GM12878 (cell line): ENCODE measurements around the gene CDKN1C. TPM values are rescaled to one million over a fixed set of nuclear protein-coding genes. Genes with fewer than 3 reads are reported as not detected.

Experiments used
- ATAC-seq: fragments of 200-7000 bp; cut with Tn5 transposase; 3 replicates; pipeline ENCODE4 v1.9.1; 2020; ENCODE audit warnings: mild to moderate bottlenecking, moderate library complexity
- BruUV-seq: library from RNA; stranded (reverse); fragments of 400-500 nt; replicated peaks from 2 replicates; lab custom pipeline; 2021; lab: Mats Ljungman, UMichigan
- CTCF ChIA-PET: fragments of 300-600 bp; sonication (Branson Sonifier 250); formaldehyde crosslinking; extraction: SDS; loops from one replicate; lab custom pipeline; 2021; ENCODE audit warnings: inconsistent platforms; lab: Yijun Ruan, JAX
- POLR2A ChIA-PET: fragments of 350-600 bp; formaldehyde crosslinking; extraction: SDS; loops from one replicate; lab custom pipeline; 2021; ENCODE audit warnings: inconsistent platforms; lab: Charles Lee
- RAD21 ChIA-PET: fragments of 300-600 bp; sonication (Branson Sonifier 250); formaldehyde crosslinking; loops from one replicate; lab custom pipeline; 2023; ENCODE audit warnings: antibody characterized with exemption; ENCODE audit not compliant: unreplicated experiment; lab: Charles Lee
- SMC1A ChIA-PET: fragments of 300-600 bp; sonication (Branson Sonifier 250); formaldehyde crosslinking; loops from one replicate; lab custom pipeline; 2023; ENCODE audit not compliant: unreplicated experiment, uncharacterized antibody; lab: Charles Lee
- DNase-seq: peaks from one replicate; pipeline ENCODE4 v3.0.0-alpha.2; 2011; ENCODE audit warnings: low read depth, low spot score
- FAIRE-seq: peaks from 3 replicates; lab custom pipeline; 2011; peaks lifted over from hg19 to GRCh38; lab: Jason Lieb, UNC
- H2AFZ ChIP-seq: 2 replicates; pipeline ENCODE4 v1.6.0; 2011; ENCODE audit warnings: low read depth, low read length, control low read depth; ENCODE audit not compliant: control insufficient read depth
- H3K27ac ChIP-seq: 2 replicates; pipeline ENCODE4 v1.5.1; 2011; ENCODE audit warnings: control low read depth; ENCODE audit not compliant: control insufficient read depth, insufficient read depth
- H3K27me3 ChIP-seq, 2 experiments: replicated peaks in 1 of 2; 2 replicates each; pipeline versions ENCODE4 v1.6.0 to v1.6.1; 2011; ENCODE audit warnings: low read length in 1 of 2; ENCODE audit not compliant: control insufficient read depth in 2 of 2, insufficient read depth in 2 of 2
- H3K36me3 ChIP-seq, 2 experiments: 2 replicates each; pipeline ENCODE4 v1.5.1; 2011; ENCODE audit warnings: low read length in 1 of 2; ENCODE audit not compliant: control insufficient read depth in 2 of 2, insufficient read depth in 2 of 2
- H3K4me1 ChIP-seq: 2 replicates; pipeline ENCODE4 v1.6.1; 2011; ENCODE audit warnings: mild to moderate bottlenecking, low read length, moderate library complexity, mixed read lengths; ENCODE audit not compliant: control insufficient read depth, insufficient read depth
- H3K4me2 ChIP-seq: 2 replicates; pipeline ENCODE4 v1.6.0; 2011; ENCODE audit warnings: control low read depth; ENCODE audit not compliant: control insufficient read depth, insufficient read depth
- H3K4me3 ChIP-seq: fragments of 200-600 bp; sonication (generic); 2 replicates; pipeline ENCODE4 v1.5.1; 2016
- H3K79me2 ChIP-seq: 2 replicates; pipeline ENCODE4 v1.6.0; 2011; ENCODE audit warnings: low read length; ENCODE audit not compliant: control insufficient read depth, insufficient read depth
- H3K9ac ChIP-seq: 2 replicates; pipeline ENCODE4 v1.8.0; 2011; ENCODE audit warnings: low read length, control low read depth, mixed read lengths; ENCODE audit not compliant: control insufficient read depth, insufficient read depth
- H3K9me3 ChIP-seq: replicated peaks from 3 replicates; pipeline ENCODE4 v1.5.1; 2011; ENCODE audit warnings: mild to moderate bottlenecking, low read length; ENCODE audit not compliant: control insufficient read depth, insufficient read depth
- H4K20me1 ChIP-seq: 2 replicates; pipeline ENCODE4 v1.6.0; 2011; ENCODE audit not compliant: control insufficient read depth, insufficient read depth
- BRCA1 ChIP-seq: IDR thresholded peaks from 2 replicates; pipeline ENCODE4 v1.6.1; 2011; ENCODE audit warnings: low read depth, low read length, improper control_type of control experiment
- CREM ChIP-seq: IDR thresholded peaks from 2 replicates; pipeline ENCODE4 v1.6.1; 2014; ENCODE audit warnings: antibody characterized with exemption, low read depth
- DPF2 ChIP-seq: fragments of 450-650 bp; IDR thresholded peaks from 2 replicates; pipeline ENCODE4 v1.6.1; 2017; ENCODE audit warnings: mild to moderate bottlenecking
- EGR1 ChIP-seq, 2 experiments: IDR thresholded peaks; 1 replicate in 1 of 2; 2 replicates in 1 of 2; pipeline ENCODE4 v1.6.1; 2011 to 2012; ENCODE audit warnings: low read depth in 2 of 2, low read length in 2 of 2, borderline replicate concordance in 1 of 2, mild to moderate bottlenecking in 1 of 2, moderate library complexity in 1 of 2
- FOXK2 ChIP-seq: fragments of 450-650 bp; IDR thresholded peaks from 2 replicates; pipeline ENCODE4 v1.6.1; 2017; ENCODE audit warnings: mild to moderate bottlenecking, moderate library complexity
- MEF2A ChIP-seq: IDR thresholded peaks from 2 replicates; pipeline ENCODE4 v1.6.1; 2011; ENCODE audit warnings: low read depth, mild to moderate bottlenecking, low read length, moderate library complexity; ENCODE audit not compliant: insufficient read depth
- MLLT1 ChIP-seq: fragments of 450-650 bp; IDR thresholded peaks from 2 replicates; pipeline ENCODE4 v1.6.1; 2016; ENCODE audit warnings: mild to moderate bottlenecking
- MYB ChIP-seq: fragments of 150-350 bp; IDR thresholded peaks from 2 replicates; pipeline ENCODE4 v1.6.1; 2014; ENCODE audit warnings: mild to moderate bottlenecking, low read depth, low read length, borderline replicate concordance
- NBN ChIP-seq: fragments of 450-650 bp; IDR thresholded peaks from 2 replicates; pipeline ENCODE4 v1.6.1; 2016
- NRF1 ChIP-seq: conservative IDR thresholded peaks from 2 replicates; pipeline ENCODE4 v1.6.1; 2011; ENCODE audit warnings: mild to moderate bottlenecking, low read depth, low read length, improper control_type of control experiment
- SKIL ChIP-seq: fragments of 450-650 bp; IDR thresholded peaks from 2 replicates; pipeline ENCODE4 v1.6.1; 2017; ENCODE audit warnings: mild to moderate bottlenecking, low read depth, inconsistent platforms; ENCODE audit not compliant: poor library complexity, severe bottlenecking
- SP1 ChIP-seq: IDR thresholded peaks from one replicate; pipeline ENCODE4 v1.6.1; 2011; ENCODE audit warnings: low read depth, low read length
- TAF1 ChIP-seq: IDR thresholded peaks from 2 replicates; pipeline ENCODE4 v1.6.1; 2011; ENCODE audit warnings: mild to moderate bottlenecking, low read depth, low read length, borderline replicate concordance
- WGBS: methylation state at CpG from one replicate; pipeline ENCODE4 v1.1.6; 2016; ENCODE audit warnings: low lambda C conversion rate; ENCODE audit not compliant: insufficient replicate concordance, insufficient coverage; ENCODE audit errors: missing lambda C conversion rate; 5-methylcytosine and 5-hydroxymethylcytosine counted together
- in situ Hi-C: fragments of 300-500 bp; cut with MboI; formaldehyde crosslinking; loops from 9 replicates; pipeline ENCODE4 v1.14.3; 2018; ENCODE audit warnings: mixed read lengths
- intact Hi-C: fragments of 100-400 bp; cut with micrococcal nuclease; formaldehyde crosslinking; loops from one replicate; pipeline ENCODE4 v1.14.2; 2022; ENCODE audit not compliant: unreplicated experiment
- polyA plus RNA-seq, 11 experiments: library from polyadenylated mRNA; depleted of rRNA in 4 of 11; unstranded in 6 of 11; stranded (reverse) in 5 of 11; fragments of >200 nt; fragmentation: Nextera tagmentation in 4 of 11; fragmentation: Illumina TruSeq in 1 of 11; extraction: Ambion mirVana in 4 of 11; extraction: Trizol in 1 of 11; gene quantifications; 1 replicate in 1 of 11; 2 replicates in 10 of 11; pipeline versions ENCODE4 v1.2.1 to v1.2.3, GENCODE V29; 2011 to 2016; ENCODE audit warnings: inconsistent platforms in 2 of 11, missing spikeins in 2 of 11, low read depth in 1 of 11
- total RNA-seq, 4 experiments: library from RNA; depleted of rRNA in 3 of 4; stranded (reverse); fragments of >200 nt in 3 of 4; fragmentation: Illumina TruSeq in 1 of 4; extraction: Trizol in 1 of 4; gene quantifications; 2 replicates each; pipeline versions ENCODE4 v1.2.1 to v1.2.3, GENCODE V29; 2013 to 2021

The CDKN1C gene
- total and polyA plus RNA-seq, 10 of the 15 experiments (the other 5 are each of a cell fraction or from before 2014, with no cell fraction given), result 0.05 to 0.21 (median 0.14) TPM; not detected in 7

GRCh38 chr11:2921742-2922493, 36.3 kb upstream of the CDKN1C start:
- no peaks in the 10 kb centered on the region for H3K9me3 ChIP-seq
- ATAC-seq, result no peak
- ChIA-PET POLR2A (no interaction called here), SMC1A (no interaction called here), CTCF (interaction anchor here (0.6 kb wide), 1 partner anchor 33 kb away, joined by 3 read pairs; no protein-coding TSS in a partner anchor), RAD21 (no interaction called here)
- 59% methylated on average over 21 of the region's 29 CpGs for WGBS
- DNase-seq, result no peak
- H4K20me1 ChIP-seq, result no peaks in the 10 kb centered on the region
- H3K36me3 ChIP-seq, result no peaks in the 10 kb centered on the region
- no peak overlapping the region for H2AFZ ChIP-seq
- H3K4me2 ChIP-seq, result no peak overlapping the region
- H3K4me1 ChIP-seq, result no peaks in the 10 kb centered on the region
- no peak for FAIRE-seq
- no peaks in the 10 kb centered on the region for H3K27me3 ChIP-seq
- intact Hi-C loops (no loop called here), in situ Hi-C loops (no loop called here)
- no peak overlapping the region for H3K4me3 ChIP-seq
- no peaks in the 10 kb centered on the region for H3K79me2 ChIP-seq
- BruUV-seq, result no TSS peak
- H3K27ac ChIP-seq, result no peak overlapping the region
- no peak overlapping the region for H3K9ac ChIP-seq
- TF ChIP-seq NBN (no peak), MYB (no peak), CREM (no peak), SKIL (no peak), FOXK2 (no peak), EGR1 (IDR thresholded peaks at IDR 0.05; ENCODE audit: borderline replicate concordance in 1 of 2, low read depth in 2 of 2, low read length in 2 of 2) (no peak), MLLT1 (no peak), DPF2 (no peak), BRCA1 (no peak), TAF1 (no peak), SP1 (no peak), MEF2A (no peak), NRF1 (no peak)
